Stimulated activated CD4-positive, alpha-beta T cell treated with anti-CD3 and anti-CD28 coated beads, Interleukin-4, amount 100 ng/mL, for 1 hour (primary cell): Measurements from ENCODE around the gene HPSE2.
"Not testable (repeated sequence)": the region's sequence is repeated elsewhere in the genome, so short reads cannot be mapped to it uniquely, and the experiment has no call there.

ENCODE experiments used
- DNase-seq: peaks from one replicate; pipeline ENCODE4 v3.0.0-alpha.2; 2020

HPSE2 gene

DNA sequence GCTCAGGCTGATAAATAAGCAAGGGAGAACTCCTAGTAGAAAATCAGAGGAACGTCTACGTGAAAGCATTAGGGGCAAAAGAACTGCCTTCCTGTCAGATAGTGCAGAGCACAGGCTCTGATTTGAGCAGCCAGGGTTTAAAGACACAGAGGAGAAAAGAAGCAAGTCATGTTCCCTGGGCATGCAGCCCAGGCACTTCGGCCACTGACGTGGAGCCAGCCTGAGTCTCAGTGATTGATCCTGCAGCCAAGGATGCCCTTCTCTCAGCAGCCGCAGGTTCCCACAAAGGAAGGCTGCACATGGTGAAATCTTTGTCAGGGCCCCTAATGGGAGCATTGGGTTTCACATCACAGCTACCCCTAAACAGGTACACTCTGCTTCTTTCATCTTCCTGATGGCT, 627.2 kb downstream of the HPSE2 start:
- no peak for DNase-seq

DNA sequence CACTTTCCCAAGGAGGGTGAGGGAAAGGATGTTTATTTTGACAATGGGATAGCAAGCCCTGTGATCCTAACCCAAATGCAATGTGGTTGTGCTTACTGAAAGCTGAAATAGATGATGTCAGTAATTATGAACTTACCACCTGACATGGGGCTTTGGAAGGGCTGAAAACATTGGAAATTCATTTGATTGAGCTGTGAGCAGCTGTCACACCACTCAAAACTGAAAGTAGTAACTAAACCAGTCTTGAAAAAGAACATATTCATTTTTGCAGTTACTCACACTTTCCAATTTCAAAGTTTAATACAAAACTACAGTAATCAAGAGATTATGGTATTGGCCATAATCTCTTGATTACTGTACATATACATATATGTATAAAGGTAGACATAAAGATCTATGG, 633.4 kb downstream of the HPSE2 start:
- DNase-seq = no peak

DNA sequence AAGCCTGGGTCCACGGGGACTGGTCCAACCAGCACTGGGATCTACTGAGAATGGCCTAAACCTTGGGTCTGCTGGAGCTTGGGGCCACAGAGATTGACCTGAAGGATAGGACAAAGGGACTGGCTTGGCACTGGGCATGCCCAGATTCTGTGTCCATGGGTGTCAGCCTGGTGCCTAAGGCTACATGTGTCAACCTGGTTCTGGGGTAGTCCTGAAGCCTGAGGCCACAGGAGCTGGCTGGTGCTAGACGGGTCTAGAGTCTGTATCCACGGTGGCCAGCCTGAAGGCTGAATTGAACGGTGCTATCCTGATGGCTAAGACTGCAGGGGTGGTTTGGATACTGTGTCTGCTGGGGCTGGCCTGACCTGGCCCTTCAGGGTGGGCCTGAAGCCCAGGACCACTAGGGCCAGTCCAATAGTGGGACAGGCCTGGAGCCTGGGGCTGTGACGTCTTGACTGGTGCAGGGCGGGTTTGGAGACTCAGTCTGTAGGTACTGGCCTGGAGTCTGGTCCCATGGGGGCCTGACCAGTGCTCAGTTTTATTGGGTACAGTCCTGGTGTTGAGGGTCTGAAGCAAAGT, 636.5 kb downstream of the HPSE2 start:
- no peak for DNase-seq

DNA sequence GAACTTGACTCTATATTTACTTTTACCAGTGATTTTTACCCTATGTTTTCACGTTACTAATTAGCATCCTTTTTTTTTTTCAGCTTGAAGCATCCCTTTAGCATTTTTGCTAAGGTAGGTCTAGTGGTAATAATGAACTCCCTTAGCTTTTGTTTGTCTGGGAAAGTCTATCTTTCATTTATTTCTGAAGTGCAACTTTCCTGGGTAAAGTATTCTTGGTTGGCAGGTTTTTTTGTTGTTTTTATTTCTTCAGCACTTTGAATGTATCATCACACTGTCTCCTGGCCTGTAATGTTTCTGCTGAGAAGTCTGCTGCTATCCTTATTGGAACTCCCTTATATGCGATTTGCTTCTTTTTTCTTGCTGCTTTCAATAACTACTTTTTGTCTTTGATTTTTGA, 639.2 kb downstream of the HPSE2 start:
- no peak for DNase-seq

DNA sequence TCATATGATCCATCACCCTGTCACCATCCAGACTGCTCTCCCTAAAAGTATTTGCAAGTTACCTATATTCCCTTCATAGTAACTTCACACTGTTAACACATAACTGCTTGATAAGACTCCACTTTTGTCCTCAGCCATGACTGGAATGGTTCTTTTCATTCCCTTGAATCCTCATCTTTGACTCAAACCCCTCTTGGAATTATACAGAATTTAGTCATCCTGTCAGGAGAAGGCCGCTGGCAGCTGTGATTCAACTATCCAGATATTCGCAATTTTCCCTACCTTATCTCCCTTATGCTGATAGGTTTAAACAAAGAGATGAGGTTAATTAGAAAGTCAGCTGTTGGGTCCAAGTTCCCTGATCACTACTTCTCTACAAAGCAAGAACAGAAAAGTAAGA, 646.0 kb downstream of the HPSE2 start:
- DNase-seq = no peak

DNA sequence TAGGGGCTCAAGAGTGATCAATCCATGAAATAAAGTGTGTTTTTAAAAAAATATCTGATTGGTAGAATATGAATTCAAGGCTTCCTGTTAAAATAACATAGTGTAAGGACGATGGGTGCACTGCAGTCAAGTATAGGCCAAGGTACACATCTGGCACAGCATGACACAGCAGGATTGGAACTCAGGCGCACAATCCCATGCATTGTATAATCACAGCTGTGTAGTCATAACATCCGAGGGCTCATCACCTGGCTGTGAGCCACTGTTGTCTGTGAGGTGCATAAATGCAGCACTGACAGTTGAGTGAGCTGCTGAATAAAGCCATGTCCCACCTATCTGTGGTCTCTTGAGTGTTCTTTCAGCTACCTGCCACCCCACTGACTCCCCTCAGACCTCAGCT, 646.6 kb downstream of the HPSE2 start:
- no peak for DNase-seq

DNA sequence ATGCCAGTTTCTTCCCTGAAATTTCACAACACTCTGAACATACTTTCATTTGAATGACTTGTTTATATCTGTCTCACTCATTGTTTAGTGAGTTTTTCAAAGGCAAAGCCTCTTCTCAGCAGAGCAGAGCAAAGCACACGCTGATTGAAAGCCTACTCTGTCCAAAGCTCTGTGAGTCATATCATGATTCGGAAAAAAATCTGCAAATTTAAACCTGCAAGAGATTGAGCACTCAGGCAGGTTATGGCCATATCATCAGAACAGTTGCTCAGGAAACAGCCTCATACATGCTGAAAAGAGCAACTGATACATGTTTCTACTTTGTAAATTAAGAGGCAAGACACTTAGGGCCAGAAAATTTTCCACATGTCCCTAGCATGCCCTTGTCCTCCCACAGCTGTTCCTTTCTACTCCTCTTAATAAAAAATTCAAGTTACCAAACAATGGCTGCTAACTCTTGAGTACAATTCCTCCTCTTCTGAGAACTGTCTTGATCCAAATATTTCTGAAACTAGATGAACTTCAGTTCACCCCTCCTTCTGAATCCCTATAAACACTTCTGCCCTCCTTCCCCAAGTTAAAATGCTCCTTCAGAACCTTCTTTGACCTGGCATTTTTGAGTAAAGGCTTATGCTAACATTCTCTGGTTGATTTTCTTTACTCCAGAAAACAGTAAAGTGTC, 648.4 kb downstream of the HPSE2 start:
- no peak for DNase-seq

DNA sequence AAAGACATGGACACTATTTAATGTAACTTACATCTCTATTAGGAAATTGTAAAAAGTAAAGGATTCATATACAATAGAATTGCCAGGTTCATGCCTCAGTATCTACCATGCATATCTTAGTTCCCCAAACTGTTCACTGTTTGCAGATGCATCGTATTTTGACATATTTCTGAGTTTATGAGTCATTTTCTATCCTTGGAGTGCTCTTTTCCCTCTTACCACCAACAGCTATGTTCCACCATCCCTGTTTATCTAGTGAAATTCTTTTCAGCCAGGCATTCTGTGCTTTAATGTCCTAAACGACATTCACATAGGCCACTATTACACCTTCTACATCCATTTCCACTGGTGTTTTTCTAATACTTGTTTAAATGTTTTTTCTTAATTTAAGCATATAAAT, 649.6 kb downstream of the HPSE2 start:
- no peak for DNase-seq

DNA sequence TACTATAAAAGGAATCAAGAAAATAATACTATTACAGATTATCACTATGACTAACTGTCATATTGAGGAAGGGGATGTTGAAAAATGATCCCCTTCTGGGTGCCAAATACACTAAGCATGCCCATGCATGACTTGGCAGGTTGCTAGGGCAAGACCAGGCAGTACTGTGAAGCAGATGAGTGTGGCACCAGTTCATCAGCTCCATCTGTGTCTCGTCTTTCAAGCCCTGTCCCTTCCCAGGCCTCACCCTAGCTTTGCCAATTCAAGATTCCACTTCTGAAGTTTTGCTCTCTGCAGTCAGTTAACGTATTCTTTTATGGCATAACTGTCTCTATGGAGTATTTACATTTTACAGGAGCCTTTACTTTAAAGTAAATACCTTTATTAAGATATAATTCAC, 653.3 kb downstream of the HPSE2 start:
- DNase-seq = no peak

DNA sequence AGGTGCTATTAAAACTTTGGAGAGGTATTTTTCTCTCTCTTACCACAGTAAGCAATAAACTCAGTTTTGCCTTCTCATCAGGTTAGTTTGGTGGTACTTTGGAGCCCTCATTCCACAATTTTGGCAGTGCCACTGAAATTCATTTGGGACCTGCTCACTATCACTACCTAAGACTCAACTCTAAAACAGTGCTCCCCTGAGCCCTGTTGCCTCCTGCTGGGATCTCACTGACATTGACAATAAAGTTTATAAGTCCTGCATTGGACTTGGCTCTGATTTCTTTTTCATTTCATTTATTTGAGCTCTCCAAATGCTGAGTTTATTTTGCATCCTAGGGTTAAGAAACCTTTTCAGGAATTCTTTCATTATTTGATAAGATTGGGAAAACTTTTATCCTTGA, 658.1 kb downstream of the HPSE2 start:
- DNase-seq = no peak

DNA sequence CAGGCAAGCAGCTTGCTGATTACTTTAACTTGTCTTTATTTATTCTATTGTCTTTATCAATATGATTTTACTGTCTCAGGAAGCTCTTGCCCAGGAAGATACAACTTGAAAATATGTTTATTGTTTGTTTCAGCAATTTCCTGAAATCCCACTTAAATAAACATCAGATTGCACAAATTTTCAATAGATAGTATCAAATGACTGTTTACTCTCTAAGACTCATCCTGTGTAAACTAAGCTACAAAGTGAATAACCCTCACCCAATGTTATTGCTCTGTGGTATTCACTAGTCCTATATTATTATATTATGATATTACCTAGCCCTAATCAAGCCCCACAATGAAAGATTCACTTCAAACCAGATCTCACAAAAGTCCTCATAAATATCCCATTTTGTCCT, 658.5 kb downstream of the HPSE2 start:
- no peak for DNase-seq

DNA sequence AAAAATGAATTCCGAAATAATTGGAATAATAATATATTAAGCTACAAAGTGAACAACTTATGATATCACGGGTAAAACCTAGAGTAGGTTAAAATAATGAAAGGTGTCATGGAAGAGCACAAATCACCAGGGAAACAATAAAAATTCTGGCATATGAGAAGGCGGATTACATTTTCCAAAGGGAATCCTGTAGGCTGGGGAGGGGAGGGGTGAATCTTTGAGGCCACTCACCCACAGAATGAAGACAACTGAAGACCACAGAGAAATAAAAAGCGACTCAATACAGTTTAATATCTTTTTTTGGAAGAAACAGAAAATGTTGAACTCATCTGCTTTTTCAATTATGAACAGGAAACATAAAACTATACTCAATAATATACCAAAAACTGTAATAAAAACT, 659.6 kb downstream of the HPSE2 start:
- DNase-seq = no peak

DNA sequence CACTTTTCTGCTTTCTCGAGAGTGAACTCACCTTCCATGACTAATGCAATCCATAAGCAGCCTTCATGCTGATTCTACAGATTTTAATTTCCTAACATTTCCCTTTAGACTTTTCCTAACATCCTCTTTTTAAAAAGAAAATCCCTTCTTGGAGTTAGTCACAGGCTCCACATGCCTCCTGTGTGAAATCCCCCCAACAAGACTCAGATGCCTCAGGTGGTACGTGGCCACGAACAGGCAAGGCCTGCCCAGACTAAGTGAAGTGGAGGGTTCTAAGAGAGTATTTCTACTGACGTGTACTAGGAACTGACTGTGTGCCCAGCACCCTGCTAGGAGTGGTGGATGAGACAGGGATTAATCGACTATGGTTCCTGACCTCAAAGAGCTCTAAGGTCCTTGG, 663.1 kb downstream of the HPSE2 start:
- DNase-seq = no peak

DNA sequence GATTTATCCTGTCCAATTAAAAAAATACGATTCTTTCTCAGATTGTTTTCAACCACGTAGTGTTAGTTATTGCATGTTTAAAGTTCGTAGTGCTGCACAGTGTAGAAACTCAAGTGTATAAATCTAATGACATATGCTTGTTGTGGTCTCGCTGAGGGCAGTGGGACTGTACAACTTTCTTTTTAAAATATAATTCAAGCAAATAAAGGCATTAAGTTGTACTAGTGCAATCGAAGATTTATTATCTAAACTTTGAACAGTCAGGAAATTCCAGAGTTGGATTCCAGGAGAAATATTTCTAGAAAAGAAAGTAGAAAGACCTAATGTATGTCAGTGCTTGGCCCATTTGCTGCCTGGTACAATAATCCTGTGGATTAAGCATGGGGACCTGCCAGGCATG, 664.8 kb downstream of the HPSE2 start:
- DNase-seq = no peak

DNA sequence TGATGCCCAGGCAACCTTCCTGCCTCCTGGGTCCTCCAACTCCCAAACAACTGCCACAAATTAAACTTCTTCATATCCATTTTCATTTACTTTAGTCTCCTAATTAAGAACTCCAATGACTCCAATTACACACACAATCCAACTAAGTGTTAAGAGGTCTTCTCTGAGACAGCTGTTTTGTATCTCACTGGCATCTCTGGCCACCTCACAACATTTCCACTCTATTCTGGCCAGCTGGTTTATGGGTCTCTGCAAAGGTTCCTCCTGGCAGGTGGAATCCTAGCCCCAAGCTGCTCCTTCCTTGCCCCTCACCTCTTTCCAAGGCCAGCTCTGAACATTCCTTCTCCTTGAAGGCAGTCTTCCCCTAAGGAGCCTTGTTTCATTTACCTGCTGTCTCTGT, 665.8 kb downstream of the HPSE2 start:
- DNase-seq = no peak

DNA sequence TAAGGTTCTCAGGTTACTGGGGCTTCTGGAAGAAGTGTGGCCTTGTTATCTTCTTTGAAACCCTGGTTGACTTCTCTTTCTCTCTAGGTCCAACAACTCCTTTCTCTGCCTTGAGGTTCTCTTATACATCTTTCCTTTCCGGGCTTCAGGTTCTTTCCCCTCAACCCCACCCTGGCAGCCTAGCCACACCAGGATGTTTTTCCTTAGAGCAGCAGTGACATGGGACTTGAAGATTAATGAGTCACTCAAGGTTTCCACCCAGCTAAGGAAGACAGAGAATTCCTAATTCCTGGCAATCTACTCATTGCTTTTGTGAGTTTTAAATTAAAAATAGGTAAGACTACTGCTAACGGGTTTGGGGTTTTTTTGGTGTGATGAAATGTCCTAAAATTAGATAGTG, 667.1 kb downstream of the HPSE2 start:
- DNase-seq = no peak

DNA sequence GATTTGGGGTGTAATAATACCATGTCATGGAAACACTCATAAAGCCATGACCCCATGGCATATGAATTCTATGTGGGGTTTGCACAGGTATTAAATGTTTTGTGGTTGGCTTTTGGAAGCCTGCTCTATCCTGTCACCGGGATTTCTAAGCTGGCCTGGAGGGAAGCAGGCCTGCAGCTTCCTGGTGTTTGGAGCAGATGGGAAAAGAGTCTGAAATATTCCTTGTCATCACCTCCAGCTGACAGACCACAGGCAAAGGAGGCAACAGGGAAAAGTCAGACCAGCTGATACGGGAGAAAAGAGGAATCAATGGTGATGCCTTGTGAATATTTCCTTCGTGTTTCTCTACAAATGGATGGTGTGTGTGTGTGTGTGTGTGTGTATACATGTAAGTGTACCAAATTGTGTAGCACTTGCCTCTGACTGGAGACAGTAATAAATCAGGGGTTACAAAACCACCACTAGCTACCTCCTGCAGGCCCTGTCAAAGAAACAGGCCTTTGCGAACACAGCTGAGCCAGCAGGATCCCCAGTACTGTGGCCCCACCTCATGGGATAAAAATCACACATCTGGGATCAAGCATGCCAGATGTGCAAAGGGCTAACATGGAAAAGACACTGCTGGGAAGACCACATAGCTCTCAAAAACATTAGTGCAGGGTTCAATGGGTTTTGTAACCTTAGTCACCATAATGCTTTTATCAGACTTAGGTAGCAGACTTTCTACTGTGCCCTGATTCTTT, 668.1 kb downstream of the HPSE2 start:
- DNase-seq = no peak

DNA sequence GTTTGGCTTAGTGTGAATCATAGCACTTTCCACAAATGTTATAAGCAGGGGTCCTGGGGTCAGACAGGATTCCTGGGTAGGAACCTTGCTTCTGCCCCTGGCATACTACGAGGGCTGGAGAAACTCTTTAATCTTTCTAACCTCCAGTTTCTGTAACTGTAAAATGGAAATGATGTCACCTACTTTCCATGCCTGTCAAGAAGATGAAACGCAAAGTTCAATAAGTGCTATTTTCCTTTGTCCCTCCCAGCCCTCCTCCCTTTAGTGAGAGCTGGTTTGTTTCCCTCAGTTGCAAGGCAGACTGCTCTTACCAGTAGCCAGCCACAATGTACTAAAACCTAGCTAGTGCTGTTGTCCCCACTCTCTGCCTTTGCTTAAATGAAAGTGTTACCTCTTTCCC, 671.8 kb downstream of the HPSE2 start:
- DNase-seq = no peak

DNA sequence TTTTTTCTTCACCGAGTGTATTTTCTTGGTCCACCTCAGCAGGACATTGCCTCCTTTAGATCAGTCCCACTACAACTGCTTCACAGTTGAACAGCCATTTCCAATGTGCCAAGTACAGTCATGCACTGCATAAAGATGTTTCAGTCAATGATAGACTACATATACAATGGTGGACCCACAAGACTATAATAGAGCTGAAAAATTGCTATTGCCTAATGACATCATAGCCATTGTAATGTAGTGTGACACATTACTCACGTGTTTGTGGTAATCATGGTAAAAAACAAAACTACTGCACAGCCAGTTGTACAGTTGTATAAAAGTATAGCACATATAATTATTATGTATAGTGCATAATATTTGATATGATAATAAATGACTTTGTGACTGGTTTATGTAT, 675.1 kb downstream of the HPSE2 start:
- no peak for DNase-seq

DNA sequence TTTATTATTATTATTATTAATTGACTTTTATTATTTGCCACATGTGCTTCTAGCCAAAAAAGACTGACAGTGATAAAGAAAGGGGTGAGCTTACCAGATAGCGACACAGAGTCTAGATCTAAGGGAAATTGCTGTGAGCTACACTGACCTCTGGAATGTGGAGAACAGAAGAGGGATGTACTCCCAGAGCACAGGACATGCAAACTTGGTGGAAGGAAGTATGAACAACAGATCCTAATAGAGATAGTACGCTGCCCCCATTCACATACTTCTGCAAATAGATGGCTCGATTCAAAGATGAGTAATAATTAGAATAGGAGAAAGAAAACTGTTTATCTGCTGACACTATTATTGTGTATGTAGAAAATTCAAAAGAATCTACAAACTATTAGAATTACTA, 679.6 kb downstream of the HPSE2 start:
- no peak for DNase-seq

DNA sequence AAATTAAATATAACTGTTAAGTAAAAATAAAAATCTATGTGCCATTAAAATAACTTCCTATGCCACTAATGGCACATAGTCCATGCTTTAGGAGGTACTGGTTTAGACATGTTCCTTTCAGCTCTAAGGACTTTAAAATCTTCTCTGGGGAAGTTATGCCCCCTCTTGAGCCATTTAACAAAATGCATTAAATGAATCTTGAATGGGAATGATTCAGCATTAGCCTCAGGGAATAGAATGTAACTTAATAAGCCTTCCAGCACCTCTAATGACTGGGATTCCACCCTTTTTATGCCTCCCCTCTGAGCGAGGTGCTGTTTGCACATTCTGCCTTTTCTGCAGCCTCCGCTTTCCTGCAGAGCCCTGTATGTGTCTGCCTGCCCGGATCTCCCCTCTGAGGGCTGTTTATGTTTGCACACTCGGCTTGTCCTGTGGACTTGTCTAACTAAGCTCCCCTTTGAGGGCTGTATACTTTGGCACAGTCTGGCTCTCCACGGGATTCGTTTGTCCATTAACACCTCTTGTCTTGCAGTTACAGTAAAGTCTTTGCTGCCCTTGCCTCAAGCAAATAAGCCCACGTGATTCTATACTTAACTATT, 680.5 kb downstream of the HPSE2 start:
- DNase-seq = no peak

DNA sequence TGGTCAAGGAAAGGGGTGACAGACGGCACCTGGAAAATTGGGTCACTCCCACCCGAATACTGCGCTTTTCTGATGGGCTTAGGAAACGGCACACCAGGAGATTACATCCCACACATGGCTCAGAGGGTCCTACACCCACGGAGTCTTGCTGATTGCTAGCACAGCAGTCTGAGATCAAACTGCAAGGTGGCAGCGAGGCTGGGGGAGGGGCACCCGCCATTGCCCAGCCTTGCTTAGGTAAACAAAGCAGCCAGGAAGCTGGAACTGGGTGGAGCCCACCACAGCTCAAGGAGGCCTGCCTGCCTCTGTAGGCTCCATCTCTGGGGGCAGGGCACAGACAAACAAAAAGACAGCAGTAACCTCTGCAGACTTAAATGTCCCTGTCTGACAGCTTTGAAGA, 694.1 kb downstream of the HPSE2 start:
- DNase-seq = not testable (repeated sequence)

DNA sequence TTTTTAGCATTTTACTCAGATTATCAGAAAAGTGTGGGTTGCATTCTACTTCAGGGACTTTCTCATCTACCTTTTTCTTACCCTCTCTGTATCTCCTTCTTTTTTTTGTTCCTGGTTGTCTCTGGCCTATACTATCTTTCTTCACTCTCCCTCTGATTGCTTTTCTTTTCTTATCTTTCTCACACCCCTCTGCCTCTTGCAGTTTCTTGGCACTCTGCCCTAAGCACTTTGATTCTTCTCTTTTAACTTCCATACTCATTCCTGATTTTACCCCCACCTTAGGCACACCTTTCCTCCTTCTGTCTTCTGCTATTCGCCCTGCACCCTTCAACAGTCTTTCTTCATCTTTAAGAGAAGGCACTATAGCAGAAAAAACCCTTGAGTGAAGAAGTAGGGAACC, 696.1 kb downstream of the HPSE2 start:
- no peak for DNase-seq

DNA sequence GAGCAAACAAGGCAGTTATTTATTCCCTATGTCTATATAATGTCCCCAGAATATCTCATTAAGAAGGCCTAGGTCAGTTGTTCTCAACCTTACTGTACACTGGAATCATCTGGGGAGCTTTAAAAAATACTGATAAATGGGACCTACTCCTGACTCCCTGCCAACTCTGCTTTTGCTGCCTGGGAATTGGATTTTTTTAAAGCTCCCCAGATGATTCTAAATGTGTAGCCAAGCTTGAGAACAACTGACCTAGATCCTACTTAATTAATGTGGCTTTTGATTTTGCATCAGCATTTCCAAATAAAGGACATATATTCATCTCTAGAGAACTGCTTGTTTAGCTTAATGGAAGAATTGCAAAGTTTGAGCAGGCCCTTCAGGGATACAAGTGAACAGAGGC, 697.2 kb downstream of the HPSE2 start:
- no peak for DNase-seq
